GM21825 (cell line): ENCODE measurements around the gene FAM50A.
A peak's percentile ranks its signal among the peaks of the same experiment; 100 is the strongest.

Source experiments
- ATAC-seq: cut with Tn5 transposase; IDR thresholded peaks from one replicate; pipeline ENCODE4 v1.9.1; 2021; ENCODE audit warnings: mild to moderate bottlenecking, moderate library complexity; ENCODE audit not compliant: unreplicated experiment

The FAM50A gene

DNA sequence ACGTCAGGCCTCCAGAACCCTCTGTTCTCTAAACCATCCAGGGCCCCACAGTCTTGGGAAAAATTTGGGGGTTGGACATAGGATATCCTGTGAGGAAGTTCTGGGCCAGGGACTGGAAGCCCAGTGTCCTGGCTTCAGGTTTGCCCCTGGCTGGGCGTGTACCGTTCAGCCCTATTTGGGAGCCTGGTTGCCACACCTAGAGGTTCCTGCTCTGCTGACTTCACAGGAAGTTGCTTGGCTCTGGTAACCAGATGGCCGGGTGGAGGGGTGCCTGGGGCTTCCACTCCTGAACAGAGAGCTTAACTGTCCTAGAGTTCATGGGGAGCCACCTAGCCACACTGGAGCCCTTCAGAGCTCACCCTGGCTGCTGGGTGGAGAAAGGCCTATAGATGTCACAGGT, 31.5 kb upstream of the FAM50A start:
- no peak for ATAC-seq

DNA sequence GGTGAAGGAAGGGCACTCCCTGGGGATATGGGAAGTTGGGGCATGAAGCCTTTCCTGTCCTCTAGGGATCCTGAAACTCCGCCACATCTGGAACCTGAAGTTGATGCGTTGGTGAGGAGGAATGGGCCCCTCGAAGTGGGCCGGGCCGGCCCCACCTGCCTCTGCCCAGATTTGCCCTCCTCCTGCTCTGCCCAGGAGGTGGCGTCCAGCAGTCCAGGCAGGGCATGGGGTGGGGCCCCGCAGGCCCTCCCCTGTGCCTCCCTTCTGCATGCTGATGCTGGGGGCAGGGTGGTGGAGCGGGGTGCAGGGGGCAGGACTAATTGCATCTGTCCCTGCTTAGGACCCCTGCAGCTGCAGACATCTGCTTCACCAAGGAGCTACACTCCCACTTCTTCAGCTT, 30.8 kb upstream of the FAM50A start:
- ATAC-seq = no peak

GRCh38 chrX:154417157-154417556, 26.8 kb upstream of the FAM50A start:
- ATAC-seq = no peak

GRCh38 chrX:154419189-154419588, 24.8 kb upstream of the FAM50A start:
- ATAC-seq = no peak

DNA sequence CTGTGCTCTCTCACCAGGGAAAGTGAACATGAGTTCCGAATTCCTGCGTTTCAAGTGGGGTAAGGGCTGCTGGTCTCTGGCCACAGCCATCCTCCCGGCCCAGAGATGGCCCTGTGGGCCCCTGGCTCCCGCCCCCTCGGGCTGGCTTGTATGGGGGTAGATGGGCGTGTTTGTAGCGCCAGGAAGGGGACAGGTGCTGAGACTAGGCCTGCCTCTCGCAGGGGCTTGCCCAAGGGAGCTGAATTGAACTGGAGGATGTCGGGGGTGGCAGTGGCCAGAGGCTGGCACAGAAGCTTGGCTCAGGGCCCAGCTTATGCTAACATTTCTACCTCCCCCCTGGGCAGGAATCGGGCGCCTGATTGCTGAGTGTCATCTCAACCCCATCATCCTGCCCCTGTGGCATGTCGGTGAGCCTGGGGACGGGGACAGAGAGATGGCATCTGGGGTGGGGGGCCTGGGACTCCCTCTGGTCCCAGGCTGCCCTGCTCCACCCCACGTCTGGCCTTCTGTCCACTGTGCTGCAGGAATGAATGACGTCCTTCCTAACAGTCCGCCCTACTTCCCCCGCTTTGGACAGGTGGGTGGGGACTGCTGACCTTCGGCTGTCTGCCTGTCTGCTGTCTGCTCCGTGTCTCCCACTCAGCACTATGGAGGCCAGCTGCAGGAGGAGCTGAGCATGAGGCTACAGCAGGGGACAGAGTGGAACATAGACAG, 24.1 kb upstream of the FAM50A start:
- no peak for ATAC-seq

- no peak for ATAC-seq
Observed at GRCh38 chrX:154420402-154420756, 23.6 kb upstream of the FAM50A start.

DNA sequence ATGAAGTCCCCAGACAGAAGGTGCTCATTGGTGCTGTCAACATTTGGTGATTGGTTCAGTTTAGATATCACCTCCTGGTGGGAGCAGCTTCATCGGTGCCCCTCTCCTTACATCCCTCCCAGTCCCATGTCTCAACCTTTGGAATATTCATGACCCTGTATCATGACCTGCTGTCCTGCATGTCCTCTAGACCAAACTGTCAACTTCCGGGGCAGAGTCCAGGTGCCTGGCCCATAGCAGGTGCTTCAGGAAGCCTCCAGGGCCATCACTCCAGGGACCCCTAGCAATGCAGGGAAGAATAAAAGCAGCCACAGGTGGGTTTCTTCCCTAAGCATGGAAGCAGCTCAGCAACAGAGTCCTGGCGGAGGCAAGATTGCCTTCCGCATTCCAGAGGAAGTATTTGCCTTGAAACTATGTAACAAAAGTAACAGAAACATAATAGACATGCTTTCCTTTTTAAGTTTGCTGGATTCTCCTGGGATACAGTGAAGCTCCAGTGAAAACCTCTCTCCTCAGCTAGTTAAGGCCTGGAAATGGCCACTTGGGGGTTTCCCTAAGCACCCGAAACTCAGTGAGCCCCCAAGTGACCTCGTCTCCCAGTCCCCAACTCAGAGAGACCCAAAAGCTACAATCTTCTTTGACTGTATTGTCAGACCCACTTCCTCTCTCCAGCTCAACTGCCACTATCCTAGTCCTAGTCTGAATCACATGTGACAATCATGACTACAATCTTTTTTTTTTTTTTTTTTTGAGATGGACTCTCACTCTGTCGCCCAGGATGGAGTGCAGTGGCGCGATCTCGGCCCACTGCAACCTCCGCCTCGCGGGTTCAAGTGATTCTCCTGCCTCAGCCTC, 16.8 kb upstream of the FAM50A start:
- no peak for ATAC-seq

DNA sequence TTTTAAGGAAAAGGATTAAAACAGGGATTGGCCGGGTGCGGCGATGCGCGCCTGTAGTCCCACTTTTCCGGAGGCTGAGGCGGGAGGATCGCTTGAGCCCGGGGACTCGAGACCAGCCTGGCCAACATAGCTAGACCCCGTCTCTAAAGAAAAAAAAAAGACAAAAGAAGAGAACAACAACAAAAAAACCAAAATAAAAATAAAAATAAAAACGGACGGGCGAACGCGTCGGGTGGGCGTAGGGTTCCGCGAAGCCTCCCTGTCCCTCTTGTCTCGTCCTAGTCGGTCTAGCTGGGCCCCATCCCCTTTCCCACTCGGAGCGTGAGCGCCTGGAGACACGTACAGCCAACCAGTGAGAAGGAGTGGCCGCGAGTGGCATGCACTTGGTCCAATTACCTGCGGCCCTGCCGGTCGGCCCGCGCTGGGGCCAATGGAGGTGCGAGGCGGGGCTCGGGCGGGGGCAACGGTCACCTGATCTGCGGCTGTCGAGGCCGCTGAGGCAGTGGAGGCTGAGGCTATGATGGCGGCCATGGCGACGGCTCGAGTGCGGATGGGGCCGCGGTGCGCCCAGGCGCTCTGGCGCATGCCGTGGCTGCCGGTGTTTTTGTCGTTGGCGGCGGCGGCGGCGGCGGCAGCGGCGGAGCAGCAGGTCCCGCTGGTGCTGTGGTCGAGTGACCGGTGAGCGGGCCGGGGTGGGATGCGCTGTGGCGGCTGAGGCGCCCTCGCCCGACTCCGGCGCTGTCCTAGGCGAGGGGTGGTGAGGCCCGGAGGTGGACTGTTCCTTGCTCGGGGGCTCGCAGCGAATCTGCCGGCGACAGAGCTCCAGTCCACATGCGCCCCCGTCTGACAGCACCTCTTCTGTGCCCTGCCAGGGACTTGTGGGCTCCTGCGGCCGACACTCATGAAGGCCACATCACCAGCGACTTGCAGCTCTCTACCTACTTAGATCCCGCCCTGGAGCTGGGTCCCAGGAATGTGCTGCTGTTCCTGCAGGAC, 15.5 kb upstream of the FAM50A start, which contains the start of gene ATP6AP1:
Gene ATP6AP1 (plus strand): TSS at position 502 of the 996 bp plus-strand sequence. CDS start 16 bp downstream, at position 518.
- ATAC-seq = peak; percentile 96

- ATAC-seq = no peak
Observed at GRCh38 chrX:154429711-154430110, 14.2 kb upstream of the FAM50A start.

DNA sequence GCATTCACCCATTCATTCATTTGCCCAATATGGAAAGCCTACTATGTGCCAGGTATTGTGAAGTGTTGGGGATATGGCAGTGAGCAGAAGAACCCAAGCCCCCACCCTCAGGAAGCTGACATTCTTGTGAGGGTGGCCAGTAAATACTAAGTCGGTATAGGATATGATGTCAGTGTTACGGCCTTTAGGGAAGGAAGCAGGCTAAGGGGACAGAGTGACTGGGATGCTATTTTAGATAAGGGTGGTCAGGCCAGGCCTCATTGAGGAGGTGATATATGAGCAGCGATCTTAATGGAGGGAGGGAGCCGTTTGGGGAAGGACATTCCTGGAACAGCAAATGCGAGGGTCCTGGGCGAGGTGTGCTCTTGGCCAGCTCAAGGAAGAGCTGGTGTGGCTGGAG, 13.5 kb upstream of the FAM50A start:
- no peak for ATAC-seq

DNA sequence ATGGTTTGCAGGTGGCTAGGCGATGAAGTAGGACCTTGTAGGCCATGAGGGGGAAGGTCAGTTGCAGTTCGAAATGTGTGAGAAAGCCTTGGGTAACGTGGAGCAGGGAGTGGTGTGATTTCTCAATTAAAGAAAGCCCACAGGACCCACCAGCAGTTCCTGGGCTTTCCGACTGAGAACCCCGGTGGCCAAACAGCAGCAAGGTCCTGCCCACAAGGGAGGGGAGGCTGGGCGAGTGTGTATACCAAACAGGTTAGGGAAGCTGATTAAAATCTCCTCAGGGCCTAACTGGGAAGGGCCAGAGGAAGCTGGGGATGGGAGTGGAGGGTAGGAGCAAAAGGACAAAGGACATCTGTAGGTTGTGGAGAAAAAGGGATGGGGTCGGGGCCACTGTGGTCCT, 13.0 kb upstream of the FAM50A start:
- ATAC-seq = no peak

DNA sequence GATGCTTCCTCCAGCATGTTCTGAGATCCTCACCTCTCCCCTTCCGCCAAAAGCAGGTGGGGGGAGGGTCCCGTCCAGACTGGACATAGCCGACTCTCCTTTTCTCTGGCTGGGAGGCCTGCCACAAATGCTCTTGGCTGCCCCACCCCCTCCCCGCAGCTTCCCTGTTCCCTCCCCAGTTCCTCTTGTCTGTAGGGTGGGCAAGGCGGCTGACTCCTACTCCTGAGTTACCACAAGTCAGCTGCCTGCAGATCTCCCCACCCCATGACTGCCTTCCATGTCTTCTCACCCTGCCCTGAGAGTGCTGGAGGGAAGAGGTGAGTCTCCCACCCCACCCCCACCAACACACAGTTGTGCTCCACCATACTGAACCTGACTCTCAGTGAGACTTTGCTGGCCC, 12.6 kb upstream of the FAM50A start:
- ATAC-seq = no peak

DNA sequence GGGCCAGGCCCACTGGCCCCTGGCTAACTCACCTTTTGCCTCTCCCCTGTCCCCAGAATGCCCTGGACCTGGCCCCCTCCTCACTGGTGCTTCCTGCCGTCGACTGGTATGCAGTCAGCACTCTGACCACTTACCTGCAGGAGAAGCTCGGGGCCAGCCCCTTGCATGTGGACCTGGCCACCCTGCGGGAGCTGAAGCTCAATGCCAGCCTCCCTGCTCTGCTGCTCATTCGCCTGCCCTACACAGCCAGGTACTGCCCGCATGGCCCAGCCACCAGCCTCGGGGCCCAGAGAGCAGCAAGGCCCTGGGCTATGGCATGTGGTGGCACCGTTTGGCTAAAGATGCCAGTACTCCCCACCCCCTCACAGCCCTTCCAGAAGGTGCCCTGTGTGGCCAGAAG, 11.7 kb upstream of the FAM50A start:
- no peak for ATAC-seq

DNA sequence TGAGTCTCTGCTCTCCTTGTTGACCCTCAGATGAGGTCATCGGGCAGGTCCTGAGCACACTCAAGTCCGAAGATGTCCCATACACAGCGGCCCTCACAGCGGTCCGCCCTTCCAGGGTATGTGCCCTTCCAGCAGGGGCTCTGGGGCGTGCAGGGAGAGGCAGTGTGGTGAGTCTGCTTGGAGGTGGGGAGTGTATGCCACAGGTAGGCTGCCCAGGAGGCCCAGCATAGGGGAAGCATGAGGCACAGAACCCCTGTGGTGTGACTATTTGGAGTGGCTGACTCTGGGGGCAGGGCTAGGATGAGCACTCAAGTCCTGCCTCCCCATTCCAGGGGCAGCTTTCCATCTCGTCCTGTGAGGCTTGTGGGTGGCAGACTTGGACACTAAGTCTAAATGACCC, 10.3 kb upstream of the FAM50A start:
- ATAC-seq = no peak

GRCh38 chrX:154434394-154435168, 9.4 kb upstream of the FAM50A start:
- no peak for ATAC-seq

GRCh38 chrX:154435171-154435733, 8.7 kb upstream of the FAM50A start:
- ATAC-seq = no peak

DNA sequence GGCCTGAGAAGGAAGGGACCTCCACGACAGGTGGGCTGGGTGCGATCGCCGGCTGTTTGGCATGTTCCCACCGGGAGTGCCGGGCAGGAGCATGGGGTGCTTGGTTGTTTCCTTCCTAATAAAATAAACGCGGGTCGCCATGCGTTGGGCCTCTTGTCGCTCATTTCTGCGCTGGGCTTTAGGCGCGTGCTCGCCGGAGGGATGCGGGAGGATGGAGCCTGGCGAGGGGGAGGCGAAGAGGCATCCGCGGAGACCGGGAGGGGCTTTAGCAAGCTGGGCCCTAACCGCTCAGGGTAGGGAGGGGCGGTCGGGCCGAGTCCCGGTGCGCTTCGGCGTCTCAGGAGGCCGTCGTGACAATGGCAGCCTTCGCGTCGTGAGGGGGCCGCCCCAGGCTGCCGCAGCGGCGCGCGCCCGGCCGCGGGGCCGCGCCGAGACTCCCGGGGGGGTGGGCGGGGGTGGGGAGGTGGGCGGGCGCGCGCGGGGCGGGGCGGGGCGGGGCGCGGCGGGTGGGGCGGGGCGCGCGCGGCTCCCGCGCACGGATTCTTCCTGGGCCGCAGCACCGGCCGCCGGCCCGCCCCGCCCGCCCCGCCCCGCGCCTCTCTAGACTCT, 7.5 kb upstream of the FAM50A start:
- ATAC-seq = no peak

DNA sequence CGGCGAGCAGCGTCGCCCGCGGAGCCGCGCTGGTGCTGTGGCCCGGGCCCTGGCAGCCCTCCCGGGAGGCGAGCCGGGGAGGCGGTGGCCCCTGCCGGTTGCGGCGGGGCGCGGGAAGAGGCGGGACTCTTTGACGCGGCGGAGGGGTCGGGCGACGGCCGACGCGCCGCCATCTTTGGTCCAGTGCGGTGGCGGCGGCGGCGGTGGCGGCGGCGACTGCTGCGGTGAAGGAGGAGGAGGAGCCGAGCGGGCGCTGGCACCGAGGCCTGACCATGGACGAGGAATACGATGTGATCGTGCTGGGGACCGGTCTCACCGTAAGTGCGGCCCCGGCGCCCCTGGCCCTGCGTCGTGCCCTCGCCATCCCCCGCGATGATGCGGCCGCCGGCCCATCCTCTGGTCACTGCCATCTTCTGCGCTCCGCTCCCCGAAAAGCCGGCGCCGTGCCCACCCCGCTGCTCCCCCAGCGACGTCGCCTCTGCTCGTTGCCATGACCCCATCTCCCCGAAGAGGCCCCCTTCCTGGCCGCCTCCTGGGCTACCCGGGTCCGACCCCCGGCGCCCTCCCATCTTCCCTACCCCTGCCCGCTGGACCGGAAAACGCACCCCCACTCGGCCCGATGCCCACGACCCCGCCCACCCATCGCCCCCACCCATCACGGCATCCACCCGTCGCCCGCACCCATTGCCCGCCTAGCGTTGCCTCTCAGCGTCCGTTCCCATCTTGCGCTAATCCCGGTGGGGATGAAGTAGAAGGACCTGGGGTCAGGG, 6.8 kb upstream of the FAM50A start, which contains the start of gene GDI1:
Gene GDI1 (plus strand): TSS at position 172 of the 770 bp plus-strand sequence. CDS start 101 bp downstream, at position 273.
- ATAC-seq = no peak
